OCI-LY7 (cell line): ENCODE measurements around the gene NXPH1.

Experiments
- CTCF ChIP-seq: fragments of 200-600 bp; sonication (generic); conservative IDR thresholded peaks from 2 replicates; pipeline ENCODE4 v1.5.1; 2014; ENCODE audit warnings: mild to moderate bottlenecking, antibody characterized with exemption, low read length, moderate library complexity, mixed read lengths
- EZH2phosphoT487 ChIP-seq: fragments of 200-600 bp; sonication (generic); IDR thresholded peaks from 2 replicates; pipeline ENCODE4 v1.6.1; 2018; ENCODE audit warnings: low read depth, borderline replicate concordance, mild to moderate bottlenecking, mixed run types, antibody characterized with exemption, low read length, moderate library complexity, mixed read lengths

- TF ChIP-seq CTCF, result no peak
- TF ChIP-seq EZH2phosphoT487, result no peak
These were observed 65.7 kb downstream of the NXPH1 start for GRCh38 chr7:8499128-8499527.
